ENCODE measurements around the gene RPS6KL1.

RPS6KL1 gene

DNA sequence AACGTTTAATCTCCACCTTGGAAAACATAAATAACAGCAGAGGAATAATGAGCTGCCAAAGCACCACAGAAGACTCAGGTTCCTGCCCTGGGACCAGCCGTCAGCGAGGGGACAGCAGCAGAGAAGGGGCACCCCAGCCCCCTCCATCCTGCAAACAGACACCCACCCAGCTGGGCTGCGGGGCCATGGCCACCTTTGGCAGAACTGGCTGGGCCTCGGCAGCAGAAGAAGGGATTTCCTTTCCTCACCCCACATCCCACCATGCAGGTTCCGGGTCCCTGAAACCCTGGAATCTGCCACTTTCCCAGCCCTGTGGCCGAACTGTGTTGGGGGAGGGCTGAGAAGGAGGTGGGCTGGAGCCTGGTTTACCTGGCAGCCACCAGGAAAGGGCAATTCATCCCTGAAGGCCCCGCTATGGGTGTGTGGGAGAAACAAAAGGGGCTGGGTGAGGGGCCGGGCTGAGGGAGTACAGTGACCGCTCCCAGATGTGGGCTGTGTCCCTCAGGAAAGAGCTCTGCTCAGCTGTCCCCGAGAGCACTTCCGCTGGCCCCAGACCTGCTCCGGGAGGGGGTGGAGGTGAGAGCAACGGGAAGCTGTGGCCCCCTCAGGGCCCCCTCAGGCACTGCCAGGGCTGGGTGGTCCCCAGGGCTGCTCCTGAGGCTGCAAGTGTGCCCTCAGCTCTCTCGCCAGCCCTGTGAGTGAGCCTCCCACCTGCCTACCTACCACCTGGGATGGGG lies 28.6 kb upstream of the RPS6KL1 start:
- DNase-seq: no peak

DNA sequence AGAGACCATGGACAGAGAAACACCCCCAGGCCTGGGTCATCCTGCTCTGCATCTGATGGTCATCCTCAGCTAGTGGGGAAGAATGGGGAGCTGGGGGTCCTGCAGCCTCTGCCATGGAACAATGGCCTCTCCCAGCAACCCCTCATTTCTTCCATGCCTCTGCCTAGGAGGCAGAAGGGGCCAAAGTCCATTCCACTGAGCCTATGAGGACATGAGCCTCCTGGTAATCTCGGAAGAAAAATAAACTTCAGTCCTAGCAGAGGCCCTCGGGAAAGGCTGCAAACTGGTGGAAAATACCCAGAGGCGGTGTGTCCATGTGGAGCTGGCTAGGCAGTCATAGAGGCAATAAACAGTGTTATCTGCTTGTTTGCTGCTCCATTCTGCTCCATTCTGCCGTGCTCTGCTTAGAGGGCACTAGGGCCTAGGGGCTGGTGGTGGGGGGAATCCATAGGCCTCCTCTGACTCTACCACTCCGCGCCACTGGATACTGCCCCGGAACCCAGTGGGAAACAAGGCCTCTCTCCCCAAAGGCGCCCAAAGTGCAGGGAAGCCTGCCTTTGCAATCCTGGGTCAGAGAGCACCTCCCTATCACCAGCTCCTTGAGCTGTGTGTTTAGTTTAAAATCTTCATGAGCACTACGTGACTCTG lies 27.9 kb upstream of the RPS6KL1 start:
- no peak for DNase-seq

DNA sequence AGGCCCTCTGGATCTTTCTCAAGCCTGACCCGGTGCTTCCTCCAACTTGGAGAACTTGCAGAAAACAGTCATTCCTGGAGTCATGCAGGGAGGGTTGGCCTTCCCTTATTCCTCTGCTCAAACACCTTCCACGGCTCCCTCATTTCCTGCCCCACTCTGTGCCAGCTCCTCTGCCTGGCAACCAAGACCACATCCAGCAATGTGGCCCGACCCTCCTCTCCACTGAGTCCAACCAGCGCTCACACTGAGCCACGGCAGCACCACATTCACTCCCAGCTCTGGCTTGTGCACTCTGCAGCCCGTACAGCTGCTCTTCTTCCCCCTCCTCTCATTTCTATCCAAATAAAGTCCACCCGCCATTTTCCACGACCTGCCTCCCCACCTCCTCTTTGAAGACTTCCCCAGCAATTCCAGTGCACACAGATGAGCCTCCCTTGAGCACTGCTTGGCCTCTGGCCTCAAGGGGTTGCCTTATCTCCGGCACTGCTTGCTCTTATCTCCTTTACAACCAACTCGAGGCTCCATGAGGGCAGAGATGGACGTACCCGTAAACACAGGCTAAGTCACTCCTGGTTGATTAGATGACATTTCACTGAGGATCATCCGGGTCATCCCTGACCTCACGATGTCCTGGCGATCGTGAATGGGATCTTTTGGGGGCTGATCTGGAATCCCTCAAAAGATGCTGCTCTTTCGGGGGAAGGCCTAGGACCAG lies 27.0 kb upstream of the RPS6KL1 start:
- DNase-seq: no peak

DNA sequence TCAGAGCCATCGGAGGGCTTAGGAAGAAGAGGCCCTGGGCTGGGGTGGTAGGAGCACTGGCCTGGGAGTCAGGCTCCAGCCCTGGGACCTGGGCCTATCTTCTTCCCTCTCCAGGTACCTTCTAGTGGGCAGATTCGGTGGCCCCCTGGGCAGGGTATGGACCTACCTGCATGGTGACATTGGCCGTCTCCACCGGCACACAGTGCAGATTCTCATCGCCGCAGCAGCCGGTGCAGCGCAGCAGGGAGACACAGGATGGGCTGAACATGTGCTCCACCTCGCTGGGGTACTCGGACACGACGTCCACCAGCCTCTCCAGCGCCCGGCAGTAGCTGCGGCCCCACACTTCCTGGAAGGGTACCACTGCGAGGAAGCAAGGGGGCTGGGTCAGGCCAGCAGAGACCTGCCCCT lies 26.1 kb upstream of the RPS6KL1 start:
- no peak for DNase-seq

DNA sequence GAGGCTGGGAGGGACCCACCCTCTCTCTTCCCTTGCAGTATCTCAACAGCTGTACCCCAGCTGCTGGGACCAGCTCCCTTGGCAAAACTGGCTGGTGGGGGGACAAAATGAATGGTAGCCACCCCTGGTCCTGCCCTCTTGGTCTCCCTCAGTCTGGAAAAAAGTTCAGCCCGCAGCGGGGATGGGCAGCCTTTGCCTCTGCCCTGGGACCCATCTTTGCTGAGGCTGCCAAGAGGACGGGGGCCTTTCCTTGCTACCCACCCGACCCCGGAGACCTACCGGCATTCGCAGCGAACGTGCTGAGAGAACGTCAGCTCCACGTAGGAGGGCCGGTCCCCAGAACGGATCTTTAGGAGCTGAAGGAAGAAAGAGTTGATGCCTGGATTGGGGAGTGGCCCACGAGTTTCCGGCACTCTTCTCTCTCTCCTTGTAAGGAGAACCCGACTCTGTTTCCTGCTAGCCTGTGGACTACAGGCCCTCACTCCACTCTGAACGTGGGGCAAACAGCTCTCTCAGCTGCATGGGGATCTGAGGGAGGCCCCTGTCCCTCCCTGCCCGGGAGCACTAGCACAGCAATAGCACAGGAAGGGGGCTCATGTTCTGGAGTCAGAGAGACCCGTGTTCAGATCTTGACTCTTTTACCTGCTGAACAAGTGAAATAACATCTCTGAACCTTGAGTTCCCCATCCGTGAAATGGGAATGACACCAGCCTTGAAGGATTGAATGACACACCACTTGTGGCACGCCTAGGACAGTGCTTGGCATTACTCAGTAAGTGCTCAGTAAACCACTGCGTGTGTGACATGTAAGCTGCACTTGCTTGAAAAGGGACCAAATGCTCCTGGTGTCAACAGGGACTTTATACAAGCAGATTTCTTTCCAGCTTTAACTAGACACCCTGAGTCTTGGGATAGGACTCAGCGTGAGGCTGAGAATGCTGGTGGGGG lies 25.4 kb upstream of the RPS6KL1 start:
- no peak for DNase-seq

DNA sequence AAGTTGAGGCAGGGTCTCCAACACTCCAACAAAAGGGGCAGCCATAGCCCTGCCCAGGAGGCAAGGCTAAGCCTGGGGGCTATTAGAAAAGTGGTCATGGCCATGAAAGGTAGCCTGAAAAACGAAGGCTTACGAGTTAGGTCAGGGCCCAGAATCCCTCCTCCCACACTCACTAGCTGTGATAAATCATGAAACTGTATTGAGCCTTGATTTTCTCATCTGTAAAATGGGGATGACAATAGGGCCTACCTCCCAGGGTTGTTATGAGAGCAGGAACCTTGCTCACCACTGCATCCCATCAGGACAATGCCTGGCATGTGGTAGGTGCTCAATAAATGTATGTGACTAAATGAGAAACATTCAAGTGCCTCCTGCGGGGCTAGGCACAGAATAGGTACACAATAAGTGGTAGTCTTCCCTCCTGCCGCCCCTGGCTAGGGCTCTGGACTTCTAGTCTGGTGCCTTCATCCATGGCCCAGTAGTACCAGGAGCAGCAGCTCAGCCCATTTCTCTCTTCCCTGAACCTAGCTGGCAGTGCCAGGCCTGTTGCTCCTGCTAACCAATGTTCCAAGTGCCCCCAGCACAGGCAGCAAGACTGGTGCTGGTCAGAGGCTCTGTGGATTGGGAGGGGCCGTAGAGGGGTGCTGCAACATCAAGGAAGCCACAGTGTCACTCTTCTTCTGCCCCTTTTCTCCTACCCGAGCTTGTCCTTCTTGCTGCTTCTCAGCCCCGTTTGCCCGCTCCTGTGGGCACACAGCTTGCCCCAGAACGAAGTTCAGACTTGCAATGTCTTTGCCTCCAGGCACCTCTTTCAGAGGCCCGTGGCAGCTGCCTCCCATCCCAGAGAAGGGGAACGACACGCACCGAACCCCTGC lies 24.5 kb upstream of the RPS6KL1 start:
- DNase-seq: no peak

DNA sequence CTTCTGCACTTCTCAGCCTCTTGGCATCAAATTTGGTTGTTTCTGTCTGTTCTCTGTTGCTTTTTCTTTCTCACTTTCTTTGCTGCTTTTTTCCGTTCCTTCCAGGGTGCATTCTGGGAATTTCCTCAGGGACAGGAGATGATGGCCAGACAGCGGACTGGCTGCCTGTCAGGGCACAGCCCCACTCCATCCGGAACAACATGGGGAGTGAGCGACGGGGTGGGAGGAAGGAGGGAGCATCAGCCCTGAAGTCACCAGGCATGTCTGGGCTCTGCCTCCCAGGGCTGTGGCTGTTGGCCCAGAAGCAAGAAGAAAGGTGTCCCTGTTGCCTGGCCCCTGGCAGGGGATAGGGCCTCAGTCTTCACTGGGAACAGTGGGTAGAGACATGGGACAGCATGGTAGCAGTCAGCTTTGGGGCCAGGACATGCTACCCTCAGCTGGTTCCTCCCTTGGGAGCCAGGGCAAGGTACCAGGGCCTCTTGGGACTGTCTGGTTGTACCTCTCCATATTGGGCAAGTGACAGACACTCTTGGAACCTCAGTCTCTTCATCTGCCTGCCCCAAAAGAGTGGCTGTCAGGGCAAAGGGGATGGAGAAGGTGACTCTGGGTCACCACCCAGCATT lies 23.7 kb upstream of the RPS6KL1 start:
- DNase-seq: no peak

DNA sequence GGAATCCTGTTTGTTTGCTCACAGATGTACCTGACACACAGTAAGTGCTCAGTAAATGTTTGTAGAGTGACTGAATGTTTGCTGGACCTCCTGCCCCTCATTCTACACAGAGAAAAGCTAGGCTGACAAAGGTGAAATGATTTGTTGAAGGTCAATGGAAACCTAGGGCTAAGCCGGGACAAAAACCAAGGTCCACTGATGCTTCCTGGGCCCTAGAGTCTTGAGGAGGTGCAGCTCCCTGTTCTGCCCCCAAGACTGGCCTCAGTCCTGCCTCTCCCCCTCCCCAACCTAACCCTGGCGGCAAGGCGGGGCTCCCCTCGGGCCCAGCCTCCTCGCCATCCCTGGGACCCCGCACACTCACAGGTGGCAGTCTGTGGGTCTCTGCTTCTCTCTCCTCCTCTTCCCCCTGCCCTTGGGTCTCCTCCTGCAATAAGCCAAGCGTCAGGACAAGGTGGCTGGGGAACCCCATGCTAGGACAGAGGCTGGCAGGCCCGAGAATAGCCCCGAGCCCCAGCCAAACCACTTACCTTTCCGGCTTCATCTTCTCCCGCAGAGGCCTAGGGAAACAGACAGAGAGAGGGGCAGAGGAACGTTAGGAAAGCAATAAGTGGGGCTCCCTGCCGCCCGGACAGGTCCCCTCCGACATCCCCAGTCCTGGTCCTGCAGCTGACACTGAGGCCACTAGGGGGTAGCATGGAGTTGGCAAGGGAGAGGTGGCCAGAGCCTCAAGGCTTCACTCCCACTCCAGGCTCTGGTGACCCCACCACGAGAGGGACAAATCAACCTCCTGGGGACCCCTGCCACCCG lies 23.0 kb upstream of the RPS6KL1 start:
- DNase-seq: no peak

DNA sequence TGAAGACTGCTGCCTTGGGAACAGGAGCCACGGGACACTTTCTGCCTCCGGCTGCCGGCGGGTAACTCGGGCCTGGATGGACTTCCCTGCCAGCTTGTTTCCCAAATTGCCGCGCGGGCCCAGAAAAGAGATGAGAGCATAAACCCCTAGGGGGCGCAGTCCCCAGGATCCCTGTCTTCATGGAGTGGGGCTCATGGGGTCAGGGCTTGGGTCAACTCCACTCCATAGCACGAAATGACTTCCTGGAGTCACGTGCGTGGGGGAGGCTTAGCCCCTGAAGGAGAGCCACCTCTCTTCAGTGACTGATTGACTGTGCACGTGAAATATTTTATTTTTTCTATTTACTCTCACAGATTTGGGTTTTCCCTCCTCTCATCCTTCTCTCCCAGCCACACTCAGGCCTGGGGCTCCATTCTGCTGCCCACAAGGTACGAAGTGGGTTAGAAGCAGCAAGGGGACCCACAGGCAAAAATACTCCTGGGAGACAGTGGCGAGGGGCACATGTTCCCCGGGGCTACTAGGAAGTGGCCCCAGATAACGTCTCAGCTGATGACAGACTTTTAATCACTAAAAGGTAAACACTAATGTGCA lies 22.3 kb upstream of the RPS6KL1 start:
- no peak for DNase-seq

DNA sequence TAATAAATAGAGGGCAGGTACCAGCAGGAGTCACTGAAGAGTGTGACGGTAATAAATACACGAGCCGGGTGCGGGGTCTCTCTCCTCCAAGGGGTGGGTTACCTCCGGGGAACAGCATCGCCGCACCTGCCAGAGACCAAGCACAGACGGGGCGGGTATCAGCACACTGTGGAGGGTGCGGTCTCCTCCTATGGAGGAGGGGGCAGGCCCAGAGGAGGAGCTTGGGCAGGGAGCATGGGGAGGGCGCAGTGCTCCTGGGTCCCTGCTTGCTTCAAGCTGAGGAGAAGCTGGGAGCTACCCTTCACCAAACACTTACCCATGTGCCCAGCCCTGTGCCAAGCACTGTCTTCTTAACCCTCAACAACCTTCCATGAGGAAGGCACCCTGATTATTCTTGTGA lies 19.5 kb upstream of the RPS6KL1 start:
- DNase-seq: no peak

DNA sequence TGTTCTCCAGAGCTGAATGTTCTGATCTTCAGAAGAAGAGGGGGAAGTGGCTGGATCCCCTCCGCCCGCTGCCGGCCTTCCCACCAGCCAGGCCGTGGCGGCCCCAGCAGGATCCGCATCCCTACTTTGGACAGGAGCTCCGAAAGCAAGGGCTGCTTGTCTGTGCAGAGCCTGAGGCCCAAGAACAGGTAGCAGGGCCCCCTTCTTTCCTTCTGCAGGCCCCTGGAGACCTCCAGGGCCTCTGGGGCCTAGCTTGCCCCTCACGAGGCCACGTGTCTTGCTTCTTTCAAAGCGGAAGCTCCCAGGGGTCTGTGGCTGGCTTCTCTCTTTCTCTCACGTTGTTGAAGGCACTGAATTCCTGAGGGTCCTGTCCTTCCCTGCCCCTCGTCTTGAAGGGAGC lies 19.1 kb upstream of the RPS6KL1 start:
- no peak for DNase-seq

DNA sequence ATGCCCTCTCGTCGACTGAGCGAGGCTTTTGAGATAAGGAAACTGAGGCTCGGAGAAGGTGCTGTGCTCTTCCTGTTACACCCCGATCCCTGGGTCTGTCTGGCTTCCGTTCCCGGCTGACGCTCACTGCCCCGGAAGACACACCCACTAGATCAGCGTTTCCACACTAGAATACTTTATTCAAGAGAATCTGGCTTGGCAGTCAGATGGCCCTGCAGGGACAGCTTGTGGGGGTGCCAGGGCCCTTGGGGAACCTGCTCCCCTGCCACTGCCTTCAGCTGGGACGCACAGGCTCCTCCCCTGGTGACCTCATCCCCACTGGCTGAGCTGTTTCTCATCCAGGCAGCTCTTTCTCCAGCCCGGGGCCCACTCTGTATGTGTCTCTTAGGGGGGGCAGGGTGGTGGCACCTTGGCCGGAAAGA lies 18.6 kb upstream of the RPS6KL1 start:
- DNase-seq: no peak

DNA sequence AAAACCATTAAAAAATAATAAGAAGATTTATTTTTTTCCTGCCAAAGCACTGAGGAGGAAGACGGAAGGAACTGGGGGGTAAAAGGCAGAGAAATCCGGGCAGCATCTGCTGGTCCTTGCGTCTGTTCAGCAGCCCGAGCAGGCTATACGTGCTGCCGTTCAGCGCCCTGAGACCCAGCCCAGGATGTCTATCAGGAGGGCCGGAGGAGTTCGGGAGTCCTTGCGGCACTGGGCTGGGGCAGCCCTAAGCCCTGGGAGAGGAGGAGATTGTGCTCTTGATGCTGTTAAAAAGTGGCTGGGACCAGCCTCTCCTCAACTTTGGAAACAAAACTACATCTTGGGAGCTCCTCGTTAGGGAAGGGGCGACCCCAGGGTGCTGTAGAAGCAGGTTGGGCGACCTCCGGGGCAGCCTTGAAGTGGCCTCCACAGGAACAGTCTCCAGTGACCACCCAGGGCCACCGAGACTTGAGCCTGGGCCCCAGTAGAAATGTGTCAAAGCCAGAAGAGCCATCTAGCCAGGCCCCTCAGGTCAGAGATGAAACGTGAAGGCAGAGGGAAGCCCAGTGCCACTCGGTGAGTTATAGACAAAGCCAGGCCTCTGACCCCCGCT lies 18.0 kb upstream of the RPS6KL1 start:
- DNase-seq: no peak

DNA sequence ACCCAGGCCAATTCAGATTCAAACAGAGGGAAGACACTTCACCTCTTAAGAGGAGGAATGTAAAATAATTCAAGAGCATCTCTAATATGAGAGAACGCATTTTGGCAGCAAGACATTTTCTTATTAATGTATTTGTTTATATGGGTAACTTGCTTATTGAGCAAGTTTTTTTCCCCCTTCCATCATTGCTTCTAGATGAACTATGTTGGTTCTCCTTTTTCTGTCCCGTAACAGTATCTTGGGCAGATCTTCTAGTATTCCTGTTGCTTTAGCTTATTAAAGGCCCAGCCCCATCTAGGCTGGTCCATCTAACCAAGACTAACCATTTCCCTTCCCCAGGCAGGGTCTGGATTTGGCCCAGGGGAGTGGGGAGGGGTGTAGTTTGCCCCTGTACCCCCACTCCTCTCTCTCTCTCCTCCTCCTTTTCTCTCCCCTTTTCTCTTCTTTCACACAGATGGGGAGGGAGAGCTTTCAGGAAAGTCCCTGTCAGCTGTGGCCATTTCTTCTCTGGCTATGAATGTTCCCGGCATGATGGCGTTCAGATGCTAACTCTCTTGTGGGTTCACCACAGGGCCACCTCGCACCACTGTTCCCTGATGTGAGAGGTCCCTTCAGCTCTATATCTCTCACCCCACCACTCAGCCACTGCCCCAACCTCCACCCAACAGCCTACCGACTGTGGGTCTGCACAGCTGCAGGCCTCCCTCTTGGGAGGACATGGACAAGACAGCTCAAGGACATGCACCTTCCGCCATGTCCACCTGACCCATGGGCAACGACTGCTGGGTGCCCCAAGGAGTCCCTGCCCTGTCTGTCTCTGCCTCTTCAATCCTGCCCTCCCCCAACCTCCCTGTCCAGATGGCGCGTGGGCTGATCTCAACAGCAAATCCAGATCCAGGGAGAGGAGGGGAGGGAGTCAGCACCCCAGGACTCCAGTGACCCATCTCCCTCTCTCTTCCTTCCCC lies 15.8 kb upstream of the RPS6KL1 start:
- no peak for DNase-seq

DNA sequence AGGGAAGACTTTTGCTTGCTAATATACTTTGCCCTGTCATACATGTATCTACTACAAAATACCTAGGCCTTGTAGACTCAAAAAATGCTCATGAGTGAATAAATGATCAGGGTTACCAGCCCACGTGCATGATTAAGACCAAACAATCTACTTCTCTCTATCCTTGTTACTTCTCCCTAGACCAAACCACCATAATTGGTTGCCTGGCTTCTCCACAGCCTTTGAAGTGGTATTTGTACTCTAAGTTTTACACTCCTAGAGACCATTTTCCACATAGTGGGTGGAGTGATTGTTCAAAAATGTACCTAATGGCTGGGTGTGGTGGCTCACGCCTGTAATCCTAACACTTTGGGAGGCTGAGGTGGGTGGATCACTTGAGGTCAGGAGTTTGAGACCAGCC lies 14.1 kb upstream of the RPS6KL1 start:
- DNase-seq: no peak

DNA sequence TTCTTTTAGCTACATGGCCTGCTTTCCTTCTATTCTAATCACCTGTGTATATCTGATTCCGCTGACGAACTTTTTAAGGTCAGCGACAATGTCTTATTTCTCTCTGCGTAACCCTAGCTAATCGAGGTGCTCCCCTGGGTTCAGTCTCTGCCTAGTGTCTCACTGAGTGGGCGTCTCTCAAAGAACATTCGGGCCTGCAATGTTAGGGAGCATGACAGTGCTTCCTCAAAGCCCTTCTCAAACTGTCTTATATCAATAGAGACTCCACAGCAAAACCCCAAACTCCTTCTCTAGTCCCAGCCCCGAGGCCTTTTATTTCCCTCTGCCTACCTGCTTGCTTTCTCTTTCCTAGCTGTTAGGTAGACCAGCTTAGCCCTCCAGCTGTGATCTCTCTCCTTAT lies 13.7 kb upstream of the RPS6KL1 start:
- DNase-seq: no peak

DNA sequence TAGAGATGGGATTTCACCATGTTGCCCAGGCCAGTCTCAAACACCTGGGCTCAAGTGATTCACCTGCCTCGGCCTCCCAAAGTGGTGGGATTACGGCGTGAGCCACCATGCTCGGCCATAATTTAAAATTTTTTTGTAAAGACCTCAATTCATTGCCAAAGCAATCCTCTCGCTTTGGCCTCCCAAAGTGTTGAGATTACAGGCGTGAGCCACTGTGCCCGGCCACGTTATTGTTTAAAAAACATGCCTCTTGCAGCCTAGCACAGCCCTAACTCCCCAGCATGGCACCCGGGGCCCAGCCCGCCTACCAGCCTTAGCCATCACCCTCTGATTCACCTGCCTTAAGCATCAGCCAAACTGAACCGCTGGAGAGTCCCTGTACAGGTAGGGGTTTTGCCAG lies 13.1 kb upstream of the RPS6KL1 start:
- DNase-seq: no peak

DNA sequence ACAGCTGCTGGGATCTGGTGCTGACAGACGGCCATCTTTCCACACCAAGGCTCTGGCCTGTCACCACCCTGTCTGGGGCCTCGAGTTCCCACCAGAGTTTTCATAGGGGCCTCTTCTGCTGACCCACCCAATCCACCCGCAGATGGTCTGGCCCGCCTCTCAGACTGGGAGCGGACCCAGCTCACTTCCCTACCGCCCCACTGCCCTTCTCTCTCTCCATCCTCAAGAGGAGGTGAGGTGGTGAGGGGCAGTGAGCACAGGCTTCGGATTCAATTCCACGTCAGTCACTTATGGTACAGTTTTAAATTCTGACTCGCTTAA lies 12.3 kb upstream of the RPS6KL1 start:
- no peak for DNase-seq

Measured in SIG-M5 (cell line).